WI38 (cell line): Measurements from ENCODE around the gene GAK.

Experiments used
- H3K4me3 ChIP-seq: 2 replicates; pipeline ENCODE4 v1.5.1; 2011; ENCODE audit warnings: low read depth, mild to moderate bottlenecking, control low read depth, low read length
- TF ChIP-seq, protein P1 (sequence below): IDR thresholded peaks from 2 replicates; pipeline ENCODE4 v1.5.1; 2012; ENCODE audit warnings: low read depth, mild to moderate bottlenecking, control low read depth, low read length

GAK gene

DNA sequence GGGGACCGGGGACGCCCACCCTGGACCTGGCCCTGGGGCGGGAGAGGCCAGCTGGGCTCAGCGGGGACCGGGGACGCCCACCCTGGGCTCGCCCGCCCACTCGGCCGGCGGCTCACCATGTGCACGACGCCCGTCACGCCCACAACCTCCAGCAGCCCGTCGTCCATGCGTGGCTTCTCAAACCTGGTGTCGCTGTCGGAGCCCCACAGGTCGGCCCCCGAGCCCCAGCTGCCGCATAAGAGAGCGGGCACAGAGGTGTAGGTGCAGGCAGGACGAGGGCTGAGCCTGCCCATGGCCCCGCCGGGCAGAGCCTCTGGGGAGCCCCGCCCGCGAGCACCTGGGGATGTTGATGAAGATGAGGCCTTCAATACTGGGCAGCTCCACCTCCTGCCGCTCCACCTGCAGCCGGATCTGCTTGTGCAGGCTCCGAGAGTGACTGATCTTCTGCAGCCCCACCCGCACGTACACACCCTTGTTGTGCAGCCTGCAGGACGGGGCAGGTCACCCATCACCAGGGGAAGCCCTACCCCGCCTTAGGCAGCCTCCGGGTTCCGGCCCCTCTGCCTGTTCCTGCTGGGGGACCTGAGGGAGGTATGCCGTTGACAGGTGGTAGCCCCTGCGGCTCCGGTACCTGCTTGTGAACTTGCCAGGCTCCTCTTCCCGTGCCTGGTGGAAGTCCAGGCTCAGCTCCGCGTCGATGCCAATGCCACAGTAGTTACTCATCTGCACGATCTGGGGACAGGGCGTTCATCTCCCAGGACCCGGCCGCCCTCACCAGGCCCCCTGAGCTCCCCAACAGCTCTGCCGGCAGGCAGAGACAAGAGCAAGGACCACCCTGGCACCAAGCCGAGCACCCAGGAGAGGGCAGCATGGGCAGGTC, 29.5 kb upstream of the GAK start:
- TF ChIP-seq, protein P1, sequence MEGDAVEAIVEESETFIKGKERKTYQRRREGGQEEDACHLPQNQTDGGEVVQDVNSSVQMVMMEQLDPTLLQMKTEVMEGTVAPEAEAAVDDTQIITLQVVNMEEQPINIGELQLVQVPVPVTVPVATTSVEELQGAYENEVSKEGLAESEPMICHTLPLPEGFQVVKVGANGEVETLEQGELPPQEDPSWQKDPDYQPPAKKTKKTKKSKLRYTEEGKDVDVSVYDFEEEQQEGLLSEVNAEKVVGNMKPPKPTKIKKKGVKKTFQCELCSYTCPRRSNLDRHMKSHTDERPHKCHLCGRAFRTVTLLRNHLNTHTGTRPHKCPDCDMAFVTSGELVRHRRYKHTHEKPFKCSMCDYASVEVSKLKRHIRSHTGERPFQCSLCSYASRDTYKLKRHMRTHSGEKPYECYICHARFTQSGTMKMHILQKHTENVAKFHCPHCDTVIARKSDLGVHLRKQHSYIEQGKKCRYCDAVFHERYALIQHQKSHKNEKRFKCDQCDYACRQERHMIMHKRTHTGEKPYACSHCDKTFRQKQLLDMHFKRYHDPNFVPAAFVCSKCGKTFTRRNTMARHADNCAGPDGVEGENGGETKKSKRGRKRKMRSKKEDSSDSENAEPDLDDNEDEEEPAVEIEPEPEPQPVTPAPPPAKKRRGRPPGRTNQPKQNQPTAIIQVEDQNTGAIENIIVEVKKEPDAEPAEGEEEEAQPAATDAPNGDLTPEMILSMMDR, result no peak
- H3K4me3 ChIP-seq, result no peak overlapping the region

DNA sequence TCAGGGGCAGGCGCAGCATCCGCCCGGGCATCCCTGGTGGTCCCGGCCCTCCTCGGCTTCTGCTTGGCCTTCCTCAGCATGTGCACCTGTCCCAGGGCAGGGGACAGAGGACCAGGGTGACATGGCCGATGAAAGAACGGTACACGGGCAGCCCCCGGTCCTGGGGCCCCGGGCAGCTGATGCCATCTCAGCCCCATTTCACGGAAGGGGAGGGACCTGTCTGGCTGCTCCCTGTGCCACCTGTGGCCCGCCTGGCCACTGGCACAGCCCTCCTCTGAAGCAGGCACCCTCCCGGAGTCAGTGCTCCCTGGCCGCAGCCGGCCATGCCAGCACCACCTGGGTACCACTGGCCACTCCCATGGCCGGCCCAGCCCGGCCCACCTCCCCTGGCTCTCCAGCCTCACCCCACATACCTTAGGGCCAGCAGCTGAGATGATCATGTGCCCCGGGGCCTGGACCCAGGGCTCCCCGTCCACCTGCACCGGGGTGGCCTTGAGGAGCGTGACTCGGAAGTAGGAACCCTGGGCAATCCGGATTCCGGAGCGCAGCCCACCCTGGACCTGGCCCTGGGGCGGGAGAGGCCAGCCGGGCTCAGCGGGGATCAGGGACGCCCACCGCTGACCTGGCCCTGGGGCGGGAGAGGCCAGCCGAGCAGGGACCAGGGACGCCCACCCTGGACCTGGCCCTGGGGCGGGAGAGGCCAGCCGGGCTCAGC, 28.7 kb upstream of the GAK start:
- no peak overlapping the region for H3K4me3 ChIP-seq
- TF ChIP-seq, protein P1, result no peak

DNA sequence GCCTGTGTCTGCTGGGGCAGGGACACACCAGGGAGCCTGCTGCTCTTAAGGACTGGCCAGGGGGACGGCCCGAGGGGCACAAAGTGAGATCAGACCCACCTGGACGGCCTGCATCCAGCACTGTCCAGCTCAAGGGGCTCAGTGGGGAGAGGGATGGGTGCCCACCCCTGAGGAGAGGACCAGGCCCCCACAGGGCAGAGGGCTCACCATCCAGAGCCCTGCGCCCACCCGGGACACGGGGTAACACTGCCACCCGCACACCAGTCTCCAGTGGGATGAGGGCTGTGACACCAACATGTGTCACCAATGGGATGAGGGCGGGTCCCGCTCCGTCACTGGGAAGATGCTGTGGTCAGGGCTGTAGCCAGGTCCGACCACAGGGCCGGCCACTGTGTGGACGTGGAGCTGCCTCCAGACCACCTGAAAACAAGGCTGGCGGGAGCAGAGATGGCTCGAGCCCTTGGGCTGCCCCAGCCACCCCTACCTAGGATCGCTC, 28.1 kb upstream of the GAK start:
- H3K4me3 ChIP-seq, result no peak overlapping the region
- TF ChIP-seq, protein P1, result no peak

DNA sequence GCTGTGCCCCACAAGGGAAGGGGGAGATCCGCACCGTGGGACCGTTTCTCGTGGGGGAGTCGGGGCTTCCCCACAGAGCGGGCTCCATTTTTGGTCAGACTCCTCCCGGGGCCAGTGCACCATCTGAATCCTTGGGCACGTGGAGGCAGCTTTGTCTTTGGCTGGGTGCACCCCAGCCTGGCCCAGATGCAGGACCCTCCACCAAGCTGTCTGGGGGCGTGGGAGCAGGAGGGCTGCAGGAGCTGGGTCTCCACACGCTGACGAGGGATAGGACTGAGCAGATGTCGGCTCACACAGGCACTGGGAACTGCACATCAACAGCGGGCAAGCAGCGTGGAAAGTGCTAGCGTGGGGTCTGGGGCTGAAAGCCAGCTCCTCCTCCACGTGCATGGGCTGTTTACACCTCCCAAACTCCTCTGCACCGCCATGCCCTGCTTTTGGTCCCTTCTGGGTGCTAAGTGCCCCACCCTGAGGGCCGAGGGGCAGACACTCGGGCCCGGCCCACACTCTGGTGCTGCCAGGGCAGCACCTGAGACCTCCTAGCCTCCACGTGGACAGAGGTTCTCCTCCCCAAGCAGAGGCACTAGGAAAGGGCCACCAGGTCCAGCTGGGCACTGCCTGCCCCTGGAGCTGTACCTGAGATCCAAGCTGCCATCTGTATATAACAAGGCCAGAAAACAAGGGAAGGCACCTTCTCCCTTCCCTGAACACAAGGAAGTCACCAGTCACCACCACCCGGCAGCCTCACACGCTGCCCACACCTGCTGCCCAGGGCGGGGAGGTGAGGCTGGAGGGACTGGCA, 27.4 kb upstream of the GAK start:
- TF ChIP-seq, protein P1, result no peak
- no peak overlapping the region for H3K4me3 ChIP-seq

GRCh38 chr4:958696-959337, 26.7 kb upstream of the GAK start:
- TF ChIP-seq, protein P1, result no peak
- H3K4me3 ChIP-seq, result no peak overlapping the region

GRCh38 chr4:958314-958665, 26.2 kb upstream of the GAK start:
- TF ChIP-seq, protein P1, result no peak
- H3K4me3 ChIP-seq, result no peak overlapping the region
